ENCODE measurements around the gene MOB2.

MOB2 gene

GRCh38 chr11:1470681-1471611, 15.6 kb downstream of the MOB2 start:
- no peak for DNase-seq

GRCh38 chr11:1469911-1470680, 16.5 kb downstream of the MOB2 start:
- no peak for DNase-seq

- DNase-seq, result no peak
These were observed 17.2 kb downstream of the MOB2 start for GRCh38 chr11:1469287-1469910.

DNA sequence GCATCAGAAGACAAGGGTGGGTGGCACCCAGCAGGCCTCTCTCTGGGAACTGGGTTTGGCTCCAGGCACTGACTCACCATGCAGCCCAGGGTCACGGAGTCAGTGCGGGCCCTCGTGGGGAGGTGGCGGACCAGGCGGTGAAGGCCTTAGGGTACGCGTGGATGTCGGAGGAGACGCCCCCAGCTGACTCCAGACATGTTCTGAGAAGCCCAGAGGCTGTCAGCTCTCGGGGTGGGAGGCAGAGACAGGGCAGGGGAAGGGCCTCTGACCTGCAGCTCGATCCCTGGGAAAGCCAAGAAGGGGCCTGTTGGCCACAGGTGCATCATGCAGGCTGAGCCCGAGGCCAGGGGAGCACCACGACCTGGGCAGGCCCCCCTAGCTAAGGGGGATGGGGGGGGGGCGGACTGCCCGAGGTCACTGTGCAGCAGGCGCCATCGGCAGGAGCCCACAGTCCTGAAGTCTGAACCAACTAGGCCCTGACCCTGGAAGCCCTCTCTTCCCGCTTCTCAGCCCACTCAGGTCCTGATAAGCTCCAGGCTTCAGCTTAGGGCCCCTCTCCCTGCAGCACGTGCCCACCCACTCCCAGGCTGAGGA, 18.0 kb downstream of the MOB2 start:
- DNase-seq, result no peak

- no peak for DNase-seq
These were observed 18.6 kb downstream of the MOB2 start for GRCh38 chr11:1468002-1468401.

GRCh38 chr11:1467270-1467669, 19.3 kb downstream of the MOB2 start:
- DNase-seq, result no peak

GRCh38 chr11:1466784-1467183, 19.8 kb downstream of the MOB2 start:
- no peak for DNase-seq

DNA sequence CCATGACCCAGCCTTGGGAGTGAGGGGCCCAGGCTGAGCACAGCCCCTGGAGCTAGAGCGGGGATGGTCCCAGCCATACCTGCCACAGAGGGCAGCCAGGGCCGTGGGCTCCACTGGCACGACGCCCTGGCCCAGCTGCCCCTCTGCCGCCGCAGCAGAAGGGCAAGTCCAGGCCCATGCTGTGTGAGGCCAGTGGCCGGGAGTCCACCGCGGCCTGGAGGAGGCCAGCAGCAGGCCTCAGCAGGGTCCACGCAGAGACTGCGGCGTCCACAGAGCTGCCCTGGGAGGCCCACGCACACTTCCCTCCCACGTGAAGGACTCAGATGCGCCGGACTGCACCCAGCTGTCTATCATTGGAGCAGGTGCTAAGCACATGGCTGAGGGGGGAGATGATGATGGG, 23.5 kb downstream of the MOB2 start:
- no peak for DNase-seq

- DNase-seq, result no peak
These were observed 23.9 kb downstream of the MOB2 start for GRCh38 chr11:1462698-1462975.

- DNase-seq, result no peak
These were observed 24.5 kb downstream of the MOB2 start for GRCh38 chr11:1461826-1462697.

DNA sequence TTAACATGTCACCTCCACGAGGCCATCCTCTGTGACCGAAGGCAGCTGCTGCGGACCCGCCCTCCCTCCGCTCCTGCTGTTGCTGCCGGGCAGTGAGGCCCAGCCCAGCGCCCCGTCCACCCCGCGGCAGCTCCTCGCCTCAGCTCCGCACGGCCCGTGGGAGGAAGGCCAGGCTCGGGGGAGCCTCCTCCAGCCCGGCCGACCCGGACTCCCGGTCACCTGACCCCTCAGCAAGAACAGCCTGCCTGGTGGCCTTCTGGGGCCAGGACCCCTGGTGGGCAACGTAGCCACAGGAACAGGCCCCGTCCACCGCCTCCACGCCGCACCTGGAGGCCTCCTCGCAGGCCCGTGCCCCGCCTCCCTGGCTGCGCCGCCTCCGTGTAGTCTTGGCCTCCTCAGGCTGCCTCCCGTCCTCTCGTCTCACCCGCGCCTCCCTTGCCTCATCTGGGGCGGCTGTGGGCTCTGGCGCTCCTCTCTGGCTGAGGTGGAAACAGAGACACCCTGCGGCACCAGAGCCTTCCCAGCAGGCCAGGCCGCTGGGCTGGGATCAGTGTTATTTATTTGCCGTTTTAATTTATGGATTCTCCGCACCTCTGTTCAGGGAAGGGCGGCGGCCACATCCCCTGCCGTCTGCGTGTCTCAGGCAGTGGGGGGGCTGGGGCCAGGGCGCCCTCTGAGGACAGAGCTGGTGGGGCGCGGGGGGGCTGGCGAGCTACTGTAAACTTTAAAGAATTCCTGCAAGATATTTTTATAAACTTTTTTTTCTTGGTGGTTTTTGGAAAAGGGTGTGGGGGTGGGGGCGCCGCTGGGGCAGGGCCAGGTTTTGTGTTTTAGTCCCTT, 25.4 kb downstream of the MOB2 start:
- no peak for DNase-seq

GRCh38 chr11:1460396-1460985, 26.1 kb downstream of the MOB2 start:
- no peak for DNase-seq

DNA sequence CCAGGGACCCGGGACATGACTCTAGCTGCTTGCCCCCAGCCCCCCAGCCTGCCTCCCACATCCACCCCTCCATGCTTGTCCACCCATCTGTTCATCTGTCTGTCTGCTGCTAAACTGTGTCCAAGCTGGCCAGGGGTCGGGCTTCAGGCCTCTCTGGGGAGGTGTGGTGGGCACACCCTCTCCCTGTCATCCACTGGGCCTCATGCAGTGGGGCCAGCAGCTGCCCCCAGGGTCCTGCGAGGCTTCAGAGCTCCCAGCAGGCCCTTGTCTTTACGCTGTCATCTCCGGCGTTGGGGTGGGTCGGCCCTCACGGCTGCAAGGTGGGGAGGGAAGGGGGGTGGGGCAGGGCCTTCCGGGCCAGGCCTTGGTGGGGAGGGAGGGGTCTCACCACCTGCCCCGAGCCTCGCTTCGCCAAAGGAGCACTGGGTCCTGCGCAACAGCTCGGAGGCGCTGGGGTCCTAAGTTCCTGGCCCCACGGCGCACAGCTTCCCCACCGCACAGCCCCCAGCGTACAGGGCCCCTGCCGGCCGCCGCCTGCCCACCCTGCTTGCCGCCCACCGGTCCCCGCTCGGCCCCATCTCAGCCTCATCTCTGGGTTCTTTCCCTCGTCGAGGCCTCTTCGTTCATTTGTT, 26.7 kb downstream of the MOB2 start:
- no peak for DNase-seq

DNA sequence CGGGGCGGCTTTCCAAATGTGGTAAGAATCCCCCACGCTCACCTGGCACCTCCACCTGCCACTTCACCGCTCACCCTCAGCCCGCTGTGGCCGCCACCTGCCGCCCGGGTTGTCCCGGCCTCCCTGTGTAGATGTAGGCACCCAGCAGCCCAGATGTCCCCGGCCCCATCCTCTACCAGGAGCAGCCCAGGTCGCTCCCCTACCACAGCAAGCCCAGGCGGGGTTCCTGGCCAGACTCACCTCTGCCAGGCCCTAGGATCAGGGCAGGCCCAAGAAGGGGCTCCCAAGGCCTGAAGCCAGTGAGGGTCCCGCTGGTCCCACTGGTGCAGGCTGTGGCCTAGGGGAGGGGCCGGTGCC, 27.4 kb downstream of the MOB2 start:
- DNase-seq, result no peak

DNA sequence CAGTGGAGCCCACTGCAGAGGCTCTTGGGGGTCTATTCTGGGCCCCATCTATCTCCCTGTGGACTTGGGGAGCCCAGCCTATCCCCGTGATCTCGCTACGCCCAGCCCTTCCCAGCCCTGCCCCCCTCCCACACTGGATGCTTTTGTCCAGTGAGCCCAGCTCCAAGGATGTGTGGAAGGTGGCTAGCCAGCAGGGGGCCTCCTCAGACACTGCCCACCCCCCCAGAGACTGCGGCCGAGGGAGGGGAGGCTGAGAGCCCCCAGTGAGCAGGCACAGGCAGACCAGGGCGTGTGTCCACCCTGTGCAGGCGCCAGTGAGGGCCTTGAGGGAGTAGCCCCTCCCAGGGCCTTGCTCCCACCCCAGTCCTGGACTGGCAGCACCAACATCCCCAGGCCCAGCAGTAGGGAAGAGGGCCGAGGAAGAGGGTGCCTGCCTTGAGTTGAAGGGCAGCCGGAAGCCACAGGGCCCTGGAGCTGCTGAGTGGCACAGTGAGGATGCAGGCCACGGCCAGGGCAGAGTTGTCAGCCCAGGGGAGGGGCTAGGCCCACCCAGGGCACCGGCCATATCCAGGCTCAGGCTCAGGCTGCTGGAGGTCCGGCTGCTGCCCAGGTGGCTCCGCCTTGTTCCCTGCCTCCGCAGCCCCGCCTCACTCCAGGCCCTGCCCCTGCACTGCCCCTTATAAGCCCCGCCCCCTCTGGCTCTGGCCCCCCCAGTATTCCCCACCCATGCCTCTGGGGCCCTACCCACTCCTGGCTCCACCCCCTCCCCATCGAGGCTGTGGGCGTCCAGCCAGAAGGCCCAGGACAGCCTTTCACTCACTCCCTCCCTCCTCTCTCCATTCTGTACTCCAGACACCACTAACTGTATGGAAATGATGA, 28.0 kb downstream of the MOB2 start:
- peak; percentile 4 for DNase-seq

GRCh38 chr11:1457856-1458255, 28.7 kb downstream of the MOB2 start:
- no peak for DNase-seq

GRCh38 chr11:1457326-1457680, 29.3 kb downstream of the MOB2 start:
- no peak for DNase-seq

DNA sequence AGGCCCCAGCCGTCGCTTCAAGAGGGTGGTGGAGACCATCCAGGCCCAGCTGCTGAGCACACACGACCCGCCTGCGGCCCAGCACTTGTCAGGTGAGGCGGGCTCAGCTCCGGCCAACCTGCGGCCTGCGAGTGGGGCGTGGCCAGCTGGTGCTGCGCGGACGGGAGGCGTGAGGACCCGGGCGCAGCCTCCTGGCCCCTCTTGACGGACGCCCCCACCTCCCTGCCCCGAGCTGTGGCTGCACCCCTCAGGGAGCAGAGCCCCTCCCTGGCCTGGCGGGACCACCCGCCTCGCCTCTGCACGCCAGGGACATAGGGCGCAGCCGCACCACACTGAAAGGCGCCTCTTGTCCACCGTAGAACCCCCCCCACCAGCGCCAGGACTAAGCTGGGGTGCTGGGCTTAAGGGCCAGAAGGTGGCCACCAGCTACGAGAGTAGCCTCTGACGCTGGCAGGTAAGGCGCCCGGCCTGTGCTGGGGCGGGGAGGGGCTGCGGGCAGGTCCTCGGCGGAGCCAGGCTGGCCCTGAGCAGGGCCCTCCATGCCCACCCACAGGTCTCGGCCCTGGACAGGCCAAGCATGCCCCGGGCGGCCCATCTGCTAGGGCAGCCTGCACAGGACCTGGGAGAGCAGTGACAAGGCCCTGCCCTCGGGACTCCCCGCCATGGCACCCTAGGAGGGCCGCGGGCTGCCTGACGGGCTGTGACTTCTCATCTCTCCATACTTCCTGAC, 29.8 kb downstream of the MOB2 start:
- no peak for DNase-seq

DNA sequence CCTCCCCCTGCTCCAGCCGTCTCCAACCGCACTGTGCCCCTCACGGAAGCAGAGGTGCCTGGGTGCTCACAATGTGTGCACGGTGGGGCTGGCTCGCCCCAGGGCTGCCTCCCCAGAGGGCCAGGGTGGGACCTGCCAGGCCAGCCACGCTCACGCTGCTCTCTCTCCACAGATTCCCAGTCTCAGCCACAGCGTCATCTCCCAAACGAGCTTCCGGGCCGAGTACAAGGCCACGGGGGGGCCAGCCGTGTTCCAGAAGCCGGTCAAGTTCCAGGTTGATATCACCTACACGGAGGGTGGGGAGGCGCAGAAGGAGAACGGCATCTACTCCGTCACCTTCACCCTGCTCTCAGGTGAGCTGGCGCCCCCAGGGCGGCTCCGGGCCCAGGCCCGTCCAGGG, 30.4 kb downstream of the MOB2 start:
- DNase-seq, result no peak
